ENCODE measurements around the gene POLR2E. TPM values are rescaled to one million over a fixed set of nuclear protein-coding genes. Genes with fewer than 3 reads are reported as not detected.
A peak's percentile ranks its signal among the peaks of the same experiment; 100 is the strongest.

The POLR2E gene
- total and polyA plus RNA-seq, 10 of the 15 experiments (the other 5 are each of a cell fraction or from before 2014, with no cell fraction given) = 4.0 to 487 (median 200) TPM

DNA sequence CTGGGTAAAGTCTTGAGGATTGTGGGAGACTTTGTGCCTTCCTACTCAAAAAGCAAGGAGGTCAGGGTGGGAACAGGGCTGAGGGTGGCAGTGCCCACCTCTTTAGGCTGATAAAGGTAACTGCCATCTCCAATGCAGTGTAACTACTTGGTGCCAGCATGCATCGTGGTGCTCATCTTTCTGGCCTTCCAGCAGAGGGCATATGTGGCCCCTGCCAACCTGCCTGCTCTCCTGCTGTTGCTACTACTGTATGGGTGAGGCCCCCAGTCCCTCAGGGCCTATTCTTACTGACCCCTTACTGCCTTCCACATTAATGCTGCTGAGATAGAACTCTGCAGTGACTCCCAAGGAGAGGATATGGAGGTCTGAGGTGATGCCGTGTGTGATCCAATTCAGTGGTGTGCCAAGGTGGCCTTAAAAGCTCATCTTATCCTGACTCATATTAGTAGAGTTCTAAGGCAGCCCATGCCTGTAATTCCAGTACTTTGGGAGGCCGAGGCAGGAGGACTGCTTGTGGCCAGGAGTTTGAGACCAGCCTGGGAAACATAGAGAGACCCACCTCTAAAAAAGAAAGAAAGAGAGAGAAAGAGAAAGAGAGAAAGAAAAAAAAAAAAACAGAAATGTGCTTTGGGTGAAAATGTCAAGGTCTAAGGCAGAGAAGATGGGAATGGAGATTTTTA lies 37.9 kb downstream of the POLR2E start:
- DNase-seq (ENCODE audit: low read depth, low spot score) (no peak), FAIRE-seq (no peak), ATAC-seq (peak; percentile 94)
- ChIA-PET CTCF (interaction anchor here (0.6 to 2.9 kb wide), 11 partner anchors 9 to 183 kb away, joined by 3 to 14 read pairs (median 4); partner anchors contain the start of genes ABCA7 and ARHGAP45), RAD21 (ENCODE audit: unreplicated experiment) (interaction anchor here (0.6 to 2.2 kb wide), 4 partner anchors 17 to 212 kb away, joined by 4 to 9 read pairs (median 5); partner anchors contain the start of gene CIRBP), SMC1A (ENCODE audit: uncharacterized antibody, unreplicated experiment) (interaction anchor here (0.6 to 1.4 kb wide), 3 partner anchors 10 to 45 kb away, joined by 3 to 7 read pairs (median 4); partner anchors contain the start of gene ARHGAP45), POLR2A (no interaction called here)
- Histone ChIP-seq H3K36me3 (ENCODE audit: control insufficient read depth in 2 of 2, insufficient read depth in 2 of 2, low read length in 1 of 2) (no peaks in the 10 kb centered on the region; a peak in 1 of 4 replicates), H3K4me3 (no peak overlapping the region), H3K4me2 (ENCODE audit: control insufficient read depth, insufficient read depth) (no peak overlapping the region), H3K27ac (ENCODE audit: control insufficient read depth, insufficient read depth) (no peak overlapping the region), H3K27me3 (replicated peaks in 1 of 2; ENCODE audit: control insufficient read depth in 2 of 2, insufficient read depth in 2 of 2, low read length in 1 of 2) (no peaks in the 10 kb centered on the region), H4K20me1 (ENCODE audit: control insufficient read depth, insufficient read depth) (no peaks in the 10 kb centered on the region), H3K4me1 (ENCODE audit: control insufficient read depth, insufficient read depth, low read length) (no peaks in the 10 kb centered on the region), H3K9me3 (replicated peaks; ENCODE audit: control insufficient read depth, insufficient read depth, low read length) (no peaks in the 10 kb centered on the region), H3K79me2 (ENCODE audit: control insufficient read depth, insufficient read depth, low read length) (no peaks in the 10 kb centered on the region), H3K9ac (ENCODE audit: control insufficient read depth, insufficient read depth, low read length) (no peak overlapping the region), H2AFZ (ENCODE audit: control insufficient read depth, low read depth, low read length) (no peak overlapping the region)
- no TSS peak for BruUV-seq (replicated peaks)
- 2% methylated on average over 3 of the region's 3 CpGs for WGBS (ENCODE audit: insufficient coverage, insufficient replicate concordance, low lambda C conversion rate, missing lambda C conversion rate)
- intact Hi-C loops (cut with micrococcal nuclease; ENCODE audit: unreplicated experiment) = loop anchor here (5.0 kb wide), 1 partner anchor 135 kb away; no protein-coding TSS in a partner anchor
- in situ Hi-C loops (cut with MboI) = no loop called here
- TF ChIP-seq, protein P1, sequence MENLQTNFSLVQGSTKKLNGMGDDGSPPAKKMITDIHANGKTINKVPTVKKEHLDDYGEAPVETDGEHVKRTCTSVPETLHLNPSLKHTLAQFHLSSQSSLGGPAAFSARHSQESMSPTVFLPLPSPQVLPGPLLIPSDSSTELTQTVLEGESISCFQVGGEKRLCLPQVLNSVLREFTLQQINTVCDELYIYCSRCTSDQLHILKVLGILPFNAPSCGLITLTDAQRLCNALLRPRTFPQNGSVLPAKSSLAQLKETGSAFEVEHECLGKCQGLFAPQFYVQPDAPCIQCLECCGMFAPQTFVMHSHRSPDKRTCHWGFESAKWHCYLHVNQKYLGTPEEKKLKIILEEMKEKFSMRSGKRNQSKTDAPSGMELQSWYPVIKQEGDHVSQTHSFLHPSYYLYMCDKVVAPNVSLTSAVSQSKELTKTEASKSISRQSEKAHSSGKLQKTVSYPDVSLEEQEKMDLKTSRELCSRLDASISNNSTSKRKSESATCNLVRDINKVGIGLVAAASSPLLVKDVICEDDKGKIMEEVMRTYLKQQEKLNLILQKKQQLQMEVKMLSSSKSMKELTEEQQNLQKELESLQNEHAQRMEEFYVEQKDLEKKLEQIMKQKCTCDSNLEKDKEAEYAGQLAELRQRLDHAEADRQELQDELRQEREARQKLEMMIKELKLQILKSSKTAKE (IDR thresholded peaks at IDR 0.05; ENCODE audit: low read depth, poor library complexity, severe bottlenecking) = no peak
- TF ChIP-seq, protein P2, sequence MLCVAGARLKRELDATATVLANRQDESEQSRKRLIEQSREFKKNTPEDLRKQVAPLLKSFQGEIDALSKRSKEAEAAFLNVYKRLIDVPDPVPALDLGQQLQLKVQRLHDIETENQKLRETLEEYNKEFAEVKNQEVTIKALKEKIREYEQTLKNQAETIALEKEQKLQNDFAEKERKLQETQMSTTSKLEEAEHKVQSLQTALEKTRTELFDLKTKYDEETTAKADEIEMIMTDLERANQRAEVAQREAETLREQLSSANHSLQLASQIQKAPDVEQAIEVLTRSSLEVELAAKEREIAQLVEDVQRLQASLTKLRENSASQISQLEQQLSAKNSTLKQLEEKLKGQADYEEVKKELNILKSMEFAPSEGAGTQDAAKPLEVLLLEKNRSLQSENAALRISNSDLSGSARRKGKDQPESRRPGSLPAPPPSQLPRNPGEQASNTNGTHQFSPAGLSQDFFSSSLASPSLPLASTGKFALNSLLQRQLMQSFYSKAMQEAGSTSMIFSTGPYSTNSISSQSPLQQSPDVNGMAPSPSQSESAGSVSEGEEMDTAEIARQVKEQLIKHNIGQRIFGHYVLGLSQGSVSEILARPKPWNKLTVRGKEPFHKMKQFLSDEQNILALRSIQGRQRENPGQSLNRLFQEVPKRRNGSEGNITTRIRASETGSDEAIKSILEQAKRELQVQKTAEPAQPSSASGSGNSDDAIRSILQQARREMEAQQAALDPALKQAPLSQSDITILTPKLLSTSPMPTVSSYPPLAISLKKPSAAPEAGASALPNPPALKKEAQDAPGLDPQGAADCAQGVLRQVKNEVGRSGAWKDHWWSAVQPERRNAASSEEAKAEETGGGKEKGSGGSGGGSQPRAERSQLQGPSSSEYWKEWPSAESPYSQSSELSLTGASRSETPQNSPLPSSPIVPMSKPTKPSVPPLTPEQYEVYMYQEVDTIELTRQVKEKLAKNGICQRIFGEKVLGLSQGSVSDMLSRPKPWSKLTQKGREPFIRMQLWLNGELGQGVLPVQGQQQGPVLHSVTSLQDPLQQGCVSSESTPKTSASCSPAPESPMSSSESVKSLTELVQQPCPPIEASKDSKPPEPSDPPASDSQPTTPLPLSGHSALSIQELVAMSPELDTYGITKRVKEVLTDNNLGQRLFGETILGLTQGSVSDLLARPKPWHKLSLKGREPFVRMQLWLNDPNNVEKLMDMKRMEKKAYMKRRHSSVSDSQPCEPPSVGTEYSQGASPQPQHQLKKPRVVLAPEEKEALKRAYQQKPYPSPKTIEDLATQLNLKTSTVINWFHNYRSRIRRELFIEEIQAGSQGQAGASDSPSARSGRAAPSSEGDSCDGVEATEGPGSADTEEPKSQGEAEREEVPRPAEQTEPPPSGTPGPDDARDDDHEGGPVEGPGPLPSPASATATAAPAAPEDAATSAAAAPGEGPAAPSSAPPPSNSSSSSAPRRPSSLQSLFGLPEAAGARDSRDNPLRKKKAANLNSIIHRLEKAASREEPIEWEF (IDR thresholded peaks at IDR 0.05; ENCODE audit: insufficient replicate concordance, low read depth, low read length) = no peak
- TF ChIP-seq, protein P3, sequence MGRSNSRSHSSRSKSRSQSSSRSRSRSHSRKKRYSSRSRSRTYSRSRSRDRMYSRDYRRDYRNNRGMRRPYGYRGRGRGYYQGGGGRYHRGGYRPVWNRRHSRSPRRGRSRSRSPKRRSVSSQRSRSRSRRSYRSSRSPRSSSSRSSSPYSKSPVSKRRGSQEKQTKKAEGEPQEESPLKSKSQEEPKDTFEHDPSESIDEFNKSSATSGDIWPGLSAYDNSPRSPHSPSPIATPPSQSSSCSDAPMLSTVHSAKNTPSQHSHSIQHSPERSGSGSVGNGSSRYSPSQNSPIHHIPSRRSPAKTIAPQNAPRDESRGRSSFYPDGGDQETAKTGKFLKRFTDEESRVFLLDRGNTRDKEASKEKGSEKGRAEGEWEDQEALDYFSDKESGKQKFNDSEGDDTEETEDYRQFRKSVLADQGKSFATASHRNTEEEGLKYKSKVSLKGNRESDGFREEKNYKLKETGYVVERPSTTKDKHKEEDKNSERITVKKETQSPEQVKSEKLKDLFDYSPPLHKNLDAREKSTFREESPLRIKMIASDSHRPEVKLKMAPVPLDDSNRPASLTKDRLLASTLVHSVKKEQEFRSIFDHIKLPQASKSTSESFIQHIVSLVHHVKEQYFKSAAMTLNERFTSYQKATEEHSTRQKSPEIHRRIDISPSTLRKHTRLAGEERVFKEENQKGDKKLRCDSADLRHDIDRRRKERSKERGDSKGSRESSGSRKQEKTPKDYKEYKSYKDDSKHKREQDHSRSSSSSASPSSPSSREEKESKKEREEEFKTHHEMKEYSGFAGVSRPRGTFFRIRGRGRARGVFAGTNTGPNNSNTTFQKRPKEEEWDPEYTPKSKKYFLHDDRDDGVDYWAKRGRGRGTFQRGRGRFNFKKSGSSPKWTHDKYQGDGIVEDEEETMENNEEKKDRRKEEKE (IDR thresholded peaks at IDR 0.05) = no peak
- TF ChIP-seq, protein P4, sequence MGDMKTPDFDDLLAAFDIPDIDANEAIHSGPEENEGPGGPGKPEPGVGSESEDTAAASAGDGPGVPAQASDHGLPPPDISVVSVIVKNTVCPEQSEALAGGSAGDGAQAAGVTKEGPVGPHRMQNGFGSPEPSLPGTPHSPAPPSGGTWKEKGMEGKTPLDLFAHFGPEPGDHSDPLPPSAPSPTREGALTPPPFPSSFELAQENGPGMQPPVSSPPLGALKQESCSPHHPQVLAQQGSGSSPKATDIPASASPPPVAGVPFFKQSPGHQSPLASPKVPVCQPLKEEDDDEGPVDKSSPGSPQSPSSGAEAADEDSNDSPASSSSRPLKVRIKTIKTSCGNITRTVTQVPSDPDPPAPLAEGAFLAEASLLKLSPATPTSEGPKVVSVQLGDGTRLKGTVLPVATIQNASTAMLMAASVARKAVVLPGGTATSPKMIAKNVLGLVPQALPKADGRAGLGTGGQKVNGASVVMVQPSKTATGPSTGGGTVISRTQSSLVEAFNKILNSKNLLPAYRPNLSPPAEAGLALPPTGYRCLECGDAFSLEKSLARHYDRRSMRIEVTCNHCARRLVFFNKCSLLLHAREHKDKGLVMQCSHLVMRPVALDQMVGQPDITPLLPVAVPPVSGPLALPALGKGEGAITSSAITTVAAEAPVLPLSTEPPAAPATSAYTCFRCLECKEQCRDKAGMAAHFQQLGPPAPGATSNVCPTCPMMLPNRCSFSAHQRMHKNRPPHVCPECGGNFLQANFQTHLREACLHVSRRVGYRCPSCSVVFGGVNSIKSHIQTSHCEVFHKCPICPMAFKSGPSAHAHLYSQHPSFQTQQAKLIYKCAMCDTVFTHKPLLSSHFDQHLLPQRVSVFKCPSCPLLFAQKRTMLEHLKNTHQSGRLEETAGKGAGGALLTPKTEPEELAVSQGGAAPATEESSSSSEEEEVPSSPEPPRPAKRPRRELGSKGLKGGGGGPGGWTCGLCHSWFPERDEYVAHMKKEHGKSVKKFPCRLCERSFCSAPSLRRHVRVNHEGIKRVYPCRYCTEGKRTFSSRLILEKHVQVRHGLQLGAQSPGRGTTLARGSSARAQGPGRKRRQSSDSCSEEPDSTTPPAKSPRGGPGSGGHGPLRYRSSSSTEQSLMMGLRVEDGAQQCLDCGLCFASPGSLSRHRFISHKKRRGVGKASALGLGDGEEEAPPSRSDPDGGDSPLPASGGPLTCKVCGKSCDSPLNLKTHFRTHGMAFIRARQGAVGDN (IDR thresholded peaks at IDR 0.05) = no peak
- no peak for TF ChIP-seq PAX8 (IDR thresholded peaks at IDR 0.05)
- TF ChIP-seq CBFB (IDR thresholded peaks at IDR 0.05; ENCODE audit: low read depth) = no peak
- no peak for TF ChIP-seq ESRRA (IDR thresholded peaks at IDR 0.05; ENCODE audit: low read length)

Measured in GM12878 (cell line).